HG03457 (cell line): ENCODE measurements around the gene TRIP12.
"Not testable (repeated sequence)": the region's sequence is repeated elsewhere in the genome, so short reads cannot be mapped to it uniquely, and the experiment has no call there.

Experiments
- ATAC-seq: cut with Tn5 transposase; IDR thresholded peaks from one replicate; pipeline ENCODE4 v1.9.1; 2021; ENCODE audit warnings: moderate number of reproducible peaks; ENCODE audit not compliant: unreplicated experiment

Gene TRIP12

GRCh38 chr2:229779650-229780049, 142.2 kb downstream of the TRIP12 start:
- ATAC-seq, result no peak

DNA sequence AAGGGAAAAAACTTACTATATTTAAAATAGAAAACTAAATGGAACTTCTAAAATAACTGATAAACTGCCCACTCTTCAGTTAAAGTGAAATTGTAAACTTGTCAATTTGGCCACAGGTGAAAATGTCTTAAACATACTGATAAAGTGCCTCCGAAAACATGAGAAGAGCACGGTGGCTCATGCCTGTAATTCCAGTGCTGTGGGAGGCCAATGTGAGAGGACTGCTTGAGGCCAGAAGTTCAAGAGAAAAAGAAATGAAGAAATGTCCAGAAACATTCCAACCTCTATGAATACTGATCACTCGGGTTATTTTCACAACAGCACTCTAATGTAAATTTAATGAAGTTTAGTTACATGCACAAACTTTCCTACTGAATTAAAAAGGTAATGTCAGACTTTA, 144.1 kb downstream of the TRIP12 start:
- ATAC-seq, result no peak

DNA sequence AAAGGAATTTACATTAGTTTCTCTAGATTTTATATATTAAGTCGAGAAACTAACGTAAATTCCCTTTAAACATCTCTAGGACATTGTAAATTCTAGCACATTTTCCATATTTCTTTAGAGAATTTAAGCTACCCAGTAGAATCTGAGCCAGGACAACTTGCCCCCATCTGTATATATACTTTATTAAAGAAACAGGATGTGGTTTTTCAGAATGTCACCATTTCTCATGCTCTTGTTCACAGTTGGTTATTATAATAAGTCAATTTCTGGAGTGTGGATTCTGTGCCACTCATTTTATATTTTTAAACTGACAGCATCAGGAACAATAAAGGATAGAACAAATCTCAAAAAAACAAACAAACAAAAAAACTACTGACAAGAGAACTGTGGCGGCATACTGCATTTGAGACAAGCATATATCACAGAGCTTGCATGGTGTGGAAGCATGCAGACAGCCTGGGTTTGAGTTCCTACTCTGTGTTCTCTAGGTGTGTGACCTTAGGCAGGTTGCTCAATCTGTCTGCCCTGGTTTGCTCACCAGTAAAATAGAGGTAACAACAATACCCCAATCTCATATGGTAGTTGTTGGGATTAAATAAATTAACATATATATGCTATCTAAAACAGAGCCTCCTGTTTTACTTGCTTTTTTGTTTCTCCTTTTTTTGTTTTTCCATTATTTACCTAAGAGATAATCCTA, 146.0 kb downstream of the TRIP12 start:
- no peak for ATAC-seq

DNA sequence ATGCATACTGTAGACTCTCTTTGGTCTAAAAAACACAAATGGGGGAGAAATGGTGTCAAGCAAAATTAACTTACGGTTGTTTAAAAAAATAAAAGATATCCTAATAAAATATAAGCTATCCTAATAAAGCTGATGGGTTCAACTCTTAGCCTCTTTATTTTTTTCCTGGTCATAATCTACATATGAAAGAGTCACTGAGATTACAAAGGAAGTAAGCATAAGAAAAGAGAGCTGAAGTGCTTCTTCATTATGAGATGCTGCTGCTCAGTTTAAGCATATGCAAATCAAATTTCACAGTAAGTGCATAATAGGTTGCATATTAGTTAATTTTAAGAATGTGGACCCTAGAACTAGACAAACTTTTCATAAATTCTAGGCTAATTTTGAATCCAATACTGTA, 147.6 kb downstream of the TRIP12 start:
- ATAC-seq, result no peak

DNA sequence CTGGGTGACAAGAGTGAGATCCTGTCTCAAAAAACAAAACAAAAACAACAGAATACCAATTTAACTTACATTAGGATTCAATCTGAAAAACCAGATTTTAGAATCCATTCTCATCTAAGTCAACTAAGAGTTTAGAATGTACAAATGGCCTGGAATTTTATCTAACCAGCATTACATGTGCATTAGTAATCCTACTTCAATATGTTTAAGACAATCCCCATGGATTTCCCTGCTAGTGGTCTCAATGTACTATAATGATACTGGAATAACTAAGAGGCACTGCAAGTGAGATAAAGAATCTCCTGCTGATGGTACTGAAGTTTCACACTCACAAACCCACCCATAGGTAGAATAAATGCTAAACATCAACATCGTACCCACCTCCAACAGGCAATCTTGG, 153.6 kb downstream of the TRIP12 start:
- no peak for ATAC-seq

GRCh38 chr2:229765721-229766120, 156.1 kb downstream of the TRIP12 start:
- no peak for ATAC-seq

DNA sequence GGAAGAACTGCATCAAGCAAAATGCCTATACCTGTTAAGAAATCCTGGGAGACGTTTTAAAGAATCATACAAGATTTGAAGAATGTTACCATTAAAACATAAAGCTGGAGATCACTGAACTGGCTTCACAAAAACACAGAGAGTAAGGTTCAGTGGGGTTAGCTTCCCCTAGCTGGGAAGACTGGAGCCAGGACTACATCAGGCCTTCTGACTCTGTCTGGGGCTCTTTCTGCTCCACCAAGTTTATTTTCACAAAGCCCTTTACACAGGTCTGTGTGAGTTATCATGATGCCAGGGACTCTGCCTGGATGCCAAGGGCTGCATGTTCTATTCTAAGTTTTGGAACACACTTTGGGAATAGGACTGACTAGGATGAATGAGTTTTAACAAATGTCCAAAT, 160.1 kb downstream of the TRIP12 start:
- no peak for ATAC-seq

GRCh38 chr2:229757462-229757861, 164.3 kb downstream of the TRIP12 start:
- ATAC-seq, result not testable (repeated sequence)

GRCh38 chr2:229752970-229753729, 168.7 kb downstream of the TRIP12 start:
- no peak for ATAC-seq

GRCh38 chr2:229749779-229750178, 172.0 kb downstream of the TRIP12 start:
- no peak for ATAC-seq

DNA sequence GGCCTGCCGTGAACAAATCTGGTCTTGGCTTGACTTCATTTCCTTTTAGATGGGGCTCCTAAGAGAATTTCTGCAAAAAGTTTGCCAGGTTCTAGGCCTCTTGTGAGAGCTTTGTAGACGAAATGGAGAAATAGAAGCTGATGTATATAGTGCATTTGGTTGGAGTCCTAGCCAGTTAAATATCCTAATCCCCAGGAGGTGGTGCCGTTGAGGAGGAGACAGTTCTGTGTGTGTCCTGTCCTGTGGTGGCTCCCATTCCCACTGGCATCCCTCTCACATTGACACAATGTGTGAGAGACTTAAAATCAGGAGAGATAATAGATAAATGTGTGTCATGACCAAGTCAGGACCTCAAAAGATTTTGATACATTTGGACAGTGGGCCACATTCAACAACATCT, 172.9 kb downstream of the TRIP12 start:
- ATAC-seq, result no peak

- ATAC-seq, result not testable (repeated sequence)
Measured at GRCh38 chr2:229742691-229743090, 179.1 kb downstream of the TRIP12 start.

DNA sequence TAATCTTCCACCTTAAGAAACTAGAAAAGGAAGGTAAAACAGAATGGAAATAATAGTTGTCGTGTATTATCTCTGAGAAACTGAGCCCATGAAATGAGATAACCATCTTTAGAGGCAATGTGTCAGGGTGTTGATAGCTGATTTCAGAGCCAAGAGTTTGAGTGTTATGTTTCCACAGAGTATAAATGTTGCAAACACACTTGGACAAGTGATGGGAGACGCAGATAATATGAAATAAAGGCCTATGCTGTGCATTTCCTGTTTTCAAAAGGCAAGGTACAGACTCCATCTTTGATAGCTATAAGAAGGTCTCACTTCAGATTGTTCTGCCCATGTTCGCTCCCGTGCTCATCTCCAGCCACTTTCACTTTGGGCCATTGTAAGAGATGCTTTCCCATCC, 181.5 kb downstream of the TRIP12 start:
- ATAC-seq, result no peak

- ATAC-seq, result no peak
Measured at GRCh38 chr2:229738024-229738625, 183.7 kb downstream of the TRIP12 start.

GRCh38 chr2:229734410-229734809, 187.4 kb downstream of the TRIP12 start:
- ATAC-seq, result no peak

DNA sequence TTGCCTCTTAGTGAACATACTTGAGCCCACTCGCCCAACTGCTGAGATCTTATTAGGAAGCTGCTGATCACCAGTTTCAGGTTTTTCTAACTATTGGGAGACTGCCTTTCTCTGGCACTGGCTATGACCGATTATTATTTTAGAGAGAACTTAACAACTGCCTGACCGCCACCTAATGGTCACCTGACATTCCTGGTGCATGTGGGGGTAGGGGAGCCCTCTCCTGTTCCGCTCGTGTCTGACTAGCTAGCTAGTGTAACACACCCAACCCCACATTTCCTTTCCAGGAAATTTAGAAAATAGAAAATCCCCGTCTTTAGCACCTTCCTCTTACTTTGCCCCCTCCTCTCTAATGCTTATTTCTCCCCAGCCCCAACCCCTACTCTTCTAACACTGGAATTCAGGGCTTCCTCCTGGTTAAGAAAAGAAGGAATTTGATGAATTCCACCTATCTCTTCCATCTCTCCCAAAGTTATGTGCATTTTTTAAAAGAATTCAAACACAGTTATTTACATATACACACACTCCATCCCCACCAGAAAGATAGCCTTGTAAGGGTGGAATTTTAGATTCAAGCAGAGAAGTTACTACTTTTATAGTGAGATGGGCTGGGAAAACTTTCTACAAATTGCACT, 188.1 kb downstream of the TRIP12 start:
- ATAC-seq, result no peak

DNA sequence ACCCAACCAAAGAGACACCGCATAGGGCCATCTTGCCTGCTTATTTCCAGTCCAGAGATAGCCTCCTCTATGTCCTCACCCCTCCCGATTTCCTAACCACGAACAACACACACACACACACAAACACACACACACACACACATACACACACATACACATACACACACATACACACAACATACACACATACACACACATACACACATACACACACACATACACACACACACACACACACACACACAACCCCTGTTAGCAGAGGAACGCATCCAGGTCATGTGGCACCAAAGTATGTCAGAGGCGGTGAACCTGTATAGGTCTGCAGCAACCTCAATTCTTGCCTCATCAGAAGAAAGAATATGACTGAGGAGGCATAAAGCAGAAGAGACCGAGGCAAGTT, 188.9 kb downstream of the TRIP12 start:
- ATAC-seq, result no peak

DNA sequence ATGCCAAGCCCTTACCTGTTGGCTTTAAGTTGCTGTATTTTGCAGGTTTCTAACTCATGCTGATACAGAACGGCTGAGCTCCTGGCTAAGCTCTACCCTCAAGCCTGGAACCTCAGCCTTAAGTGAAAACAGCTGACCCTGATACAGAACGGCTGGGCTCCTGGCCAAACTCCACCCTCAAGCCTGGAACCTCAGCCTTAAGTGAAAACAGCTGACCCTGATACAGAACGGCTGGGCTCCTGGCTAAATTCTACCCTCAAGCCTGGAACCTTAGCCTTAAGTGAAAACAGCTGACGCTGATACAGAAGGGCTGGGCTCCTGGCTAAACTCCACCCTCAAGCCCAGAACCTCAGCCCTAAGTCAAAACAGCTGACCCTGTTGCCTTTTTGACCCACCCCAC, 189.9 kb downstream of the TRIP12 start:
- no peak for ATAC-seq

GRCh38 chr2:229731363-229731762, 190.4 kb downstream of the TRIP12 start:
- ATAC-seq, result no peak

DNA sequence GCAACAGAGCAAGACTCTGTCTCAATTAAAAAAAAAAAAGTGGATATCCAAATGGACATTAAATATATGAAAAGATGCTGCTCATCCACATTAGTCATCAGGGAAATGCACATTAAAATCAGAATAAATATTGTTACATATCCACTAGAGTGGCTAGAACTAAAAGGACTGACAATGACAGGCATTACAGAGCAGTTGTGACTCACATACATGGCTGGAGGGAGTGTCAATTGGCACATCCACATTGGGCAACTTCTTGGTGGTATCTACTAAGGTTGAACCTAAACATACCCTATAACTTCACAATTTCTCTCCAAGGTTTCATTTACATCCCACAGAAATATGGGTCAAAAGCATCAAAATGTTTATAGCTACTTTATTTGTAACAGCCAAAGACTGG, 193.4 kb downstream of the TRIP12 start:
- no peak for ATAC-seq

GRCh38 chr2:229726643-229727042, 195.2 kb downstream of the TRIP12 start:
- no peak for ATAC-seq
